H1 (cell line): ENCODE measurements around the gene GANAB. TPM values are rescaled to one million over a fixed set of nuclear protein-coding genes. Genes with fewer than 3 reads are reported as not detected.

Source experiments
- CTCF ChIA-PET: fragments of 300-600 bp; sonication (Branson Sonifier 250); formaldehyde crosslinking; loops from one replicate; lab custom pipeline; 2021; ENCODE audit not compliant: partially characterized antibody; lab: Charles Lee
- POLR2A ChIA-PET: fragments of 300-600 bp; sonication (Branson Sonifier 250); formaldehyde crosslinking; loops from one replicate; lab custom pipeline; 2021; ENCODE audit warnings: inconsistent platforms; ENCODE audit not compliant: partially characterized antibody; lab: Charles Lee
- DNase-seq, 2 experiments: peaks; one replicate each; pipeline versions ENCODE4 v3.0.0 to v3.0.0-alpha.2; 2010 to 2022; ENCODE audit warnings: low spot score in 2 of 2, low read depth in 1 of 2, mixed read lengths in 1 of 2
- FAIRE-seq: peaks from 2 replicates; lab custom pipeline; 2011; peaks lifted over from hg19 to GRCh38; lab: Jason Lieb, UNC
- H2AFZ ChIP-seq: 2 replicates; pipeline ENCODE4 v1.8.1; 2012; ENCODE audit warnings: low read length, inconsistent platforms
- H2AK5ac ChIP-seq: 2 replicates; pipeline ENCODE4 v1.6.1; 2013; ENCODE audit warnings: low read depth, low read length
- H2BK120ac ChIP-seq: replicated peaks from 2 replicates; pipeline ENCODE3; 2013; ENCODE audit warnings: low read depth, low read length, inconsistent platforms
- H2BK12ac ChIP-seq: 2 replicates; pipeline ENCODE4 v1.6.1; 2013; ENCODE audit warnings: low read depth, low read length
- H2BK15ac ChIP-seq: 2 replicates; pipeline ENCODE4 v1.6.1; 2013; ENCODE audit warnings: low read length
- H2BK20ac ChIP-seq: 2 replicates; pipeline ENCODE4 v1.6.1; 2013; ENCODE audit warnings: low read length
- H2BK5ac ChIP-seq: 2 replicates; pipeline ENCODE4 v1.6.1; 2013; ENCODE audit warnings: low read depth, low read length
- H3K14ac ChIP-seq: 2 replicates; pipeline ENCODE4 v1.6.1; 2013; ENCODE audit warnings: inconsistent platforms; ENCODE audit not compliant: insufficient read length
- H3K18ac ChIP-seq: 2 replicates; pipeline ENCODE4 v1.6.1; 2013; ENCODE audit warnings: low read length; ENCODE audit errors: extremely low read depth
- H3K23ac ChIP-seq: 2 replicates; pipeline ENCODE4 v1.6.1; 2013; ENCODE audit warnings: inconsistent platforms; ENCODE audit not compliant: insufficient read length
- H3K23me2 ChIP-seq: 2 replicates; pipeline ENCODE4 v1.6.1; 2013; ENCODE audit warnings: low read depth, low read length
- H3K27ac ChIP-seq: 2 replicates; pipeline ENCODE4 v1.6.1; 2011; ENCODE audit warnings: low read depth, low read length, inconsistent platforms
- H3K27me3 ChIP-seq, 4 experiments: replicated peaks in 1 of 4; 1 replicate in 1 of 4; 2 replicates in 3 of 4; pipeline versions ENCODE4 v1.6.1 to v1.8.1; 2011 to 2013; ENCODE audit warnings: low read length in 3 of 4, mild to moderate bottlenecking in 3 of 4, inconsistent platforms in 2 of 4, mixed read lengths in 2 of 4, moderate library complexity in 1 of 4; ENCODE audit not compliant: control insufficient read depth in 3 of 4, insufficient read depth in 3 of 4; ENCODE audit errors: extremely low read depth in 1 of 4
- H3K36me3 ChIP-seq, 4 experiments: 2 replicates each; pipeline versions ENCODE4 v1.6.1 to v1.8.1; 2011 to 2013; ENCODE audit warnings: mild to moderate bottlenecking in 4 of 4, low read length in 3 of 4, moderate library complexity in 2 of 4, control low read depth in 1 of 4, inconsistent platforms in 1 of 4; ENCODE audit not compliant: insufficient read depth in 4 of 4, control insufficient read depth in 2 of 4
- H3K4ac ChIP-seq: replicated peaks from 2 replicates; pipeline ENCODE3; 2013; ENCODE audit warnings: low read length, low read depth, mixed read lengths, inconsistent platforms; ENCODE audit not compliant: insufficient read length
- H3K4me1 ChIP-seq, 4 experiments: replicated peaks in 1 of 4; 1 replicate in 1 of 4; 2 replicates in 3 of 4; pipeline versions ENCODE4 v1.6.1 to v1.8.1; 2011 to 2013; ENCODE audit warnings: low read length in 3 of 4, inconsistent platforms in 2 of 4, mixed read lengths in 1 of 4; ENCODE audit not compliant: insufficient read depth in 4 of 4, control insufficient read depth in 3 of 4
- H3K4me2 ChIP-seq, 2 experiments: 2 replicates each; pipeline versions ENCODE4 v1.6.1 to v1.8.1; 2011 to 2013; ENCODE audit warnings: low read depth in 2 of 2, low read length in 2 of 2, control low read depth in 1 of 2, inconsistent platforms in 1 of 2, mild to moderate bottlenecking in 1 of 2; ENCODE audit not compliant: insufficient read depth in 1 of 2
- H3K4me3 ChIP-seq, 4 experiments: fragments of 200-600, 300-600 bp in 1 of 4; sonication (generic), shearing (Covaris generic), sonication (Bioruptor Twin) in 1 of 4; 2 replicates each; pipeline versions ENCODE4 v1.5.1 to v1.8.1; 2011 to 2016; ENCODE audit warnings: low read length in 4 of 4, low read depth in 3 of 4, control low read depth in 2 of 4, inconsistent platforms in 2 of 4, mild to moderate bottlenecking in 2 of 4, mixed read lengths in 1 of 4, moderate library complexity in 1 of 4; ENCODE audit not compliant: insufficient read depth in 2 of 4; ENCODE audit errors: extremely low read depth in 1 of 4
- H3K56ac ChIP-seq: replicated peaks from 2 replicates; pipeline ENCODE3; 2013; ENCODE audit warnings: low read depth, mild to moderate bottlenecking, mixed read lengths, low read length, inconsistent platforms; ENCODE audit not compliant: insufficient read length
- H3K79me1 ChIP-seq: 2 replicates; pipeline ENCODE4 v1.6.1; 2013; ENCODE audit warnings: low read depth, low read length, control low read depth
- H3K79me2 ChIP-seq, 2 experiments: 2 replicates each; pipeline versions ENCODE4 v1.6.1 to v1.8.1; 2012 to 2013; ENCODE audit warnings: low read length in 2 of 2, mild to moderate bottlenecking in 2 of 2, inconsistent platforms in 1 of 2; ENCODE audit not compliant: insufficient read depth in 2 of 2, control insufficient read depth in 1 of 2
- H3K9ac ChIP-seq, 4 experiments: replicated peaks in 1 of 4; 1 replicate in 1 of 4; 2 replicates in 3 of 4; pipeline versions ENCODE4 v1.6.1 to v1.8.1; 2011 to 2013; ENCODE audit warnings: low read depth in 3 of 4, low read length in 3 of 4, control low read depth in 2 of 4, mild to moderate bottlenecking in 2 of 4, moderate library complexity in 2 of 4, inconsistent platforms in 1 of 4; ENCODE audit errors: extremely low read depth in 1 of 4
- H3K9me3 ChIP-seq, 2 experiments: 2 replicates each; pipeline versions ENCODE4 v1.6.1 to v1.8.1; 2012 to 2013; ENCODE audit warnings: mild to moderate bottlenecking in 2 of 2, moderate library complexity in 2 of 2, control low read depth in 1 of 2, inconsistent platforms in 1 of 2, low read depth in 1 of 2, low read length in 1 of 2, mixed read lengths in 1 of 2; ENCODE audit not compliant: insufficient read depth in 2 of 2
- H4K20me1 ChIP-seq, 2 experiments: replicated peaks in 1 of 2; 2 replicates each; pipeline versions ENCODE3 to v1.8.1; 2011 to 2013; ENCODE audit warnings: inconsistent platforms in 2 of 2, low read length in 2 of 2, mild to moderate bottlenecking in 1 of 2; ENCODE audit not compliant: insufficient read depth in 2 of 2, control insufficient read depth in 1 of 2
- H4K5ac ChIP-seq: 2 replicates; pipeline ENCODE4 v1.6.1; 2013; ENCODE audit warnings: low read length, low read depth, mixed read lengths, inconsistent platforms; ENCODE audit not compliant: insufficient read length
- H4K8ac ChIP-seq: 2 replicates; pipeline ENCODE4 v1.8.0; 2013; ENCODE audit warnings: mild to moderate bottlenecking, moderate library complexity, low read length, inconsistent platforms; ENCODE audit not compliant: insufficient read depth; ENCODE audit errors: extremely low read depth
- H4K91ac ChIP-seq: replicated peaks from 2 replicates; pipeline ENCODE3; 2013; ENCODE audit warnings: low read length, mixed read lengths, inconsistent platforms; ENCODE audit not compliant: insufficient read length
- KDM1A ChIP-seq: fragments of 200-600, 300-600 bp; sonication (generic); IDR thresholded peaks from 2 replicates; pipeline ENCODE4 v1.7.1; 2016; ENCODE audit warnings: mild to moderate bottlenecking, low read length, borderline replicate concordance
- TAF7 ChIP-seq: optimal IDR thresholded peaks from 2 replicates; pipeline ENCODE3; 2011; ENCODE audit warnings: low read depth, mild to moderate bottlenecking, inconsistent platforms, low read length, moderate library complexity, borderline replicate concordance
- WGBS, 2 experiments: shearing (Covaris generic) in 1 of 2; methylation state at CpG; one replicate each; pipeline versions ENCODE4 v1.1.6 to v1.1.7; 2013 to 2015; ENCODE audit warnings: low lambda C conversion rate in 2 of 2, mixed read lengths in 2 of 2, inconsistent platforms in 1 of 2, low coverage in 1 of 2, missing lambda C conversion rate in 1 of 2; ENCODE audit not compliant: insufficient replicate concordance in 2 of 2, insufficient coverage in 1 of 2, insufficient read length in 1 of 2; ENCODE audit errors: extremely low coverage in 1 of 2, missing lambda C conversion rate in 1 of 2; 5-methylcytosine and 5-hydroxymethylcytosine counted together
- polyA plus RNA-seq, 7 experiments: library from polyadenylated mRNA; depleted of rRNA in 3 of 7; stranded (reverse) in 5 of 7; unstranded in 2 of 7; fragments of >200 nt in 5 of 7; fragments of 200-250 nt in 2 of 7; gene quantifications; 1 replicate in 5 of 7; 2 replicates in 1 of 7; 4 replicates in 1 of 7; pipeline versions ENCODE4 v1.2.1 to v1.2.3, GENCODE V29; 2011 to 2013; ENCODE audit warnings: missing spikeins in 2 of 7, mixed read lengths in 2 of 7
- total RNA-seq: library from RNA; stranded (reverse); fragmentation: NEBNext Ultra II Directional; extraction: Animal tissue kit (Norgen Biotek cat#: 25700); gene quantifications from 2 replicates; pipeline ENCODE4 v1.2.1, GENCODE V29; 2021

Gene GANAB
- total and polyA plus RNA-seq, 2 of the 8 experiments (the other 6 are each of a cell fraction or from before 2014, with no cell fraction given), result 289 to 330 TPM

DNA sequence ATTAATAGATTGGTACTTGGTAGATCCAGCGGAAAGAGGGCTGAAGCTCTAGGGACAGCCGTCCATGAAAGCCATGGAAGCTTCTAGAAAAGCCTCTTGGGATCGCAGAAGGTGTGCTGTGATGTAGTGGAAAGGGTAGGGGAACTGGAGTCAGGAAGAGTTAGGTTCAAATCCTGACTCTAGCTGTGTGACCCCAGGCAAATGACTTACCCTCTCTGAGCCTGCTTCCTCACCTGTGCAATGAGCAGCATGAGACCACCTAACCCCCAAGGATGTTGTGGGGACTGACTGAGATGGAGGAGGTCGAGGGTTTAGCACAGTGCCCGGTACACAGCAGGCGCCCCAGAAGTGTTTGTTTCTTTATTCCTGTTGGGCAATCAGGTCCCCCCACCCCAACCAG lies 36.0 kb downstream of the GANAB start:
- Histone ChIP-seq H3K4me3 (no peak overlapping the region), H3K4me2 (no peak overlapping the region), H2BK15ac (no peak overlapping the region), H3K27me3 (peaks cover 0 to 3% (median 2%) of the 10 kb centered on the region in 4 experiments; a peak in 1 of 7 replicates), H3K56ac (no peak overlapping the region), H2BK120ac (no peak overlapping the region), H4K91ac (no peak overlapping the region), H3K4ac (no peak overlapping the region), H4K20me1 (no peaks in the 10 kb centered on the region), H3K18ac (no peak overlapping the region), H4K8ac (no peak overlapping the region), H3K79me1 (no peaks in the 10 kb centered on the region), H3K9me3 (no peaks in the 10 kb centered on the region), H2BK5ac (no peak overlapping the region), H3K27ac (no peak overlapping the region), H3K79me2 (no peaks in the 10 kb centered on the region), H3K23me2 (peaks cover 9% of the 10 kb centered on the region; the same call in 1 of the 2 replicates), H2BK20ac (no peak overlapping the region), H3K36me3 (no peaks in the 10 kb centered on the region; a peak in 2 of 8 replicates), H2AFZ (no peak overlapping the region), H2AK5ac (no peak overlapping the region), H2BK12ac (no peak overlapping the region), H3K9ac (no peak overlapping the region), H3K14ac (no peak overlapping the region), H3K4me1 (peaks cover 3 to 23% (median 12%) of the 10 kb centered on the region in 4 experiments), H4K5ac (no peak overlapping the region), H3K23ac (no peak overlapping the region)
- ChIA-PET POLR2A (interaction anchor here (0.9 to 15.8 kb wide), 10 partner anchors 10 to 231 kb away, joined by 3 to 235 read pairs (median 6); partner anchors contain the start of genes B3GAT3, C11orf98, CSKMT and EEF1G), CTCF (interaction anchor here (1.1 to 10.2 kb wide), 8 partner anchors 7 to 67 kb away, joined by 3 to 97 read pairs (median 12); partner anchors contain the start of genes B3GAT3, LBHD1, TUT1 and UQCC3)
- TF ChIP-seq TAF7, result no peak
- TF ChIP-seq KDM1A, result peak; percentile 56; the same call in 1 of the 2 replicates
- DNase-seq (no peak), FAIRE-seq (no peak)
- 89% methylated on average over 6 of the region's 6 CpGs; no CpG with 5 or more reads in 1 of the 2 experiments for WGBS, 2 experiments
